Gastroesophageal sphincter (tissue), 3 donors: ENCODE measurements around the gene AFAP1.

Experiments used
- CTCF ChIP-seq, 4 experiments: fragments of 200-600 bp in 2 of 4; fragments of 450-650 bp in 2 of 4; sonication (generic) in 1 of 4; IDR thresholded peaks; one replicate each; pipeline ENCODE4 v1.5.1; 2017 to 2019; ENCODE audit warnings: antibody characterized with exemption in 4 of 4, mild to moderate bottlenecking in 2 of 4, moderate library complexity in 2 of 4
- EP300 ChIP-seq: sonication (generic); formaldehyde crosslinking; IDR thresholded peaks from one replicate; pipeline ENCODE4 v1.6.1; 2017; ENCODE audit warnings: antibody characterized with exemption, mild to moderate bottlenecking

GRCh38 chr4:7865533-7865932 lies 74.1 kb downstream of the AFAP1 start:
- TF ChIP-seq CTCF (IDR thresholded peaks at IDR 0.05) (no peak), EP300 (no peak)
